PC-3 (cell line): Measurements from ENCODE around the gene MNT. TPM values are rescaled to one million over a fixed set of nuclear protein-coding genes. Genes with fewer than 3 reads are reported as not detected.

ENCODE experiments used
- ATAC-seq: fragments of 200-7000 bp; cut with Tn5 transposase; 2 replicates; pipeline ENCODE4 v1.9.1; 2020; ENCODE audit warnings: mild to moderate bottlenecking, moderate library complexity
- BruUV-seq: library from RNA; stranded (reverse); fragments of 400-500 nt; replicated peaks from 2 replicates; lab custom pipeline; 2021; lab: Mats Ljungman, UMichigan
- CTCF ChIA-PET: fragments of 300-600 bp; sonication (Branson Sonifier 250); formaldehyde crosslinking; loops from one replicate; lab custom pipeline; 2022; ENCODE audit warnings: antibody characterized with exemption; lab: Charles Lee
- POLR2A ChIA-PET: fragments of 300-600 bp; sonication (Branson Sonifier 250); formaldehyde crosslinking; loops from one replicate; lab custom pipeline; 2022; ENCODE audit warnings: antibody characterized with exemption; ENCODE audit not compliant: unreplicated experiment; lab: Charles Lee
- DNase-seq: peaks from one replicate; pipeline ENCODE4 v3.0.0-alpha.2; 2015
- H2AFZ ChIP-seq: fragments of 300-600 bp; sonication (generic); 2 replicates; pipeline ENCODE4 v1.6.0; 2016; ENCODE audit warnings: antibody characterized with exemption, low read length
- H3F3A ChIP-seq: fragments of 300-600 bp; sonication (generic); one replicate; pipeline ENCODE4 v1.6.0; 2017; ENCODE audit warnings: antibody characterized with exemption, low read length, control low read depth, mild to moderate bottlenecking; ENCODE audit not compliant: unreplicated experiment
- H3K27ac ChIP-seq: fragments of 300-600 bp; sonication (generic); 2 replicates; pipeline ENCODE4 v1.5.1; 2016; ENCODE audit warnings: mild to moderate bottlenecking, low read length
- H3K27me3 ChIP-seq: fragments of 300-600 bp; sonication (generic); 2 replicates; pipeline ENCODE4 v1.6.1; 2016; ENCODE audit warnings: low read length, mixed read lengths
- H3K36me3 ChIP-seq: fragments of 300-600 bp; sonication (generic); 2 replicates; pipeline ENCODE4 v1.6.1; 2016; ENCODE audit warnings: low read depth, mixed run types, low read length, mixed read lengths
- H3K4me1 ChIP-seq: fragments of 300-600 bp; sonication (generic); 2 replicates; pipeline ENCODE4 v1.5.1; 2016; ENCODE audit warnings: low read length; ENCODE audit not compliant: insufficient read depth
- H3K4me2 ChIP-seq: fragments of 300-600 bp; sonication (generic); 2 replicates; pipeline ENCODE4 v1.6.0; 2016; ENCODE audit warnings: low read length
- H3K4me3 ChIP-seq: fragments of 300-600 bp; sonication (generic); 2 replicates; pipeline ENCODE4 v1.5.1; 2016; ENCODE audit warnings: mild to moderate bottlenecking, low read length, mixed read lengths
- H3K79me2 ChIP-seq: fragments of 300-600 bp; sonication (generic); 2 replicates; pipeline ENCODE4 v1.6.1; 2017; ENCODE audit warnings: low read length, mixed read lengths
- H3K9ac ChIP-seq: fragments of 300-600 bp; sonication (generic); 2 replicates; pipeline ENCODE4 v1.6.0; 2016; ENCODE audit warnings: mild to moderate bottlenecking, low read length
- H3K9me2 ChIP-seq: fragments of 300-600 bp; sonication (generic); replicated peaks from 2 replicates; pipeline ENCODE4 v1.6.1; 2016; ENCODE audit warnings: mixed run types, low read length, mixed read lengths
- H3K9me3 ChIP-seq: fragments of 300-600 bp; sonication (generic); 2 replicates; pipeline ENCODE4 v1.6.1; 2016; ENCODE audit warnings: low read length, mixed read lengths
- H4K20me1 ChIP-seq: fragments of 300-600 bp; sonication (generic); 2 replicates; pipeline ENCODE4 v1.6.1; 2016; ENCODE audit warnings: low read length, mixed read lengths
- EZH2 ChIP-seq: fragments of 300-600 bp; sonication (generic); IDR thresholded peaks from one replicate; pipeline ENCODE4 v1.6.1; 2017; ENCODE audit warnings: antibody characterized with exemption, mild to moderate bottlenecking, low read length; ENCODE audit not compliant: unreplicated experiment
- EZH2phosphoT487 ChIP-seq: fragments of 300-600 bp; sonication (generic); IDR thresholded peaks from 2 replicates; pipeline ENCODE4 v1.6.1; 2018; ENCODE audit warnings: mild to moderate bottlenecking, antibody characterized with exemption, low read length, borderline replicate concordance
- intact Hi-C: fragments of 100-400 bp; cut with micrococcal nuclease; formaldehyde crosslinking; loops from 2 replicates; pipeline ENCODE4 v1.9.0; 2023
- total RNA-seq: library from RNA; depleted of rRNA; stranded (reverse); fragments of >200 nt; gene quantifications from 2 replicates; pipeline ENCODE4 v1.2.3, GENCODE V29; 2014
- TF ChIP-seq, protein P1 (sequence below): fragments of 300-600 bp; sonication (generic); conservative IDR thresholded peaks from 2 replicates; pipeline ENCODE4 v1.5.1; 2017; ENCODE audit warnings: antibody characterized with exemption, low read depth, mild to moderate bottlenecking, low read length

MNT gene
- total RNA-seq, 1 experiment from 2014 or later, result 19.1 TPM

DNA sequence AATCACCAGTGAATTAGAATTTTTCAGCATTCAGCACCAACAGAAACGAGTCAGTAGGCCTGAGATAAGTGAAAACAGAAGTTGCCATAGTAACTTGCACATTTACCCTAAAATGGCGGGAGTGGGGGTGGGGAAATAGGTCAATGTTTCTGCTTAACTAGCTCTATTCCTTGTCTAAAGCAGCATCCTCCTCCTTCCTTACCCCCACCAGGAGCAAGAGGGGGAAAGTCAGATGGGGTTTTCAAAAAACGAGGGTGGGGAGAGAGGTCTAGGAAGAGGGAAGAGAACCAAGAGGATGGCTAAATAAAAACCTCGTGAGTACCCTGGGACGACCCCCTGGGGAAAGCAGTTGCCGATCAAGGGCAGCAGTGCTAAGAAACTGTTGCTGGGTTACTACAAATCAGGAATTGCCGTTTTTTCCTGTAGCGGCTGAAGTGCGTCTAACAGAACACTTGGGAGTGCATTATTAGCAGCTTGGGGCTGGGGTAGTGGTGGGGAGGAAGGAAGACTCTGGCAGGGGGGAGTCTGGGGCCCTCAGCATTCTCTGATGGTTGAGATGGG lies 34.4 kb upstream of the MNT start:
- H3F3A ChIP-seq, result no peaks in the 10 kb centered on the region
- no peak overlapping the region for H3K27ac ChIP-seq
- no peaks in the 10 kb centered on the region for H3K79me2 ChIP-seq
- H3K9me3 ChIP-seq, result no peaks in the 10 kb centered on the region
- ChIA-PET POLR2A (no interaction called here), CTCF (no interaction called here)
- H3K36me3 ChIP-seq, result peaks cover 7% of the 10 kb centered on the region; the same call in 1 of the 2 replicates
- intact Hi-C loops, result no loop called here
- no peak overlapping the region for H3K9ac ChIP-seq
- TF ChIP-seq EZH2phosphoT487, result no peak
- TF ChIP-seq, protein P1, sequence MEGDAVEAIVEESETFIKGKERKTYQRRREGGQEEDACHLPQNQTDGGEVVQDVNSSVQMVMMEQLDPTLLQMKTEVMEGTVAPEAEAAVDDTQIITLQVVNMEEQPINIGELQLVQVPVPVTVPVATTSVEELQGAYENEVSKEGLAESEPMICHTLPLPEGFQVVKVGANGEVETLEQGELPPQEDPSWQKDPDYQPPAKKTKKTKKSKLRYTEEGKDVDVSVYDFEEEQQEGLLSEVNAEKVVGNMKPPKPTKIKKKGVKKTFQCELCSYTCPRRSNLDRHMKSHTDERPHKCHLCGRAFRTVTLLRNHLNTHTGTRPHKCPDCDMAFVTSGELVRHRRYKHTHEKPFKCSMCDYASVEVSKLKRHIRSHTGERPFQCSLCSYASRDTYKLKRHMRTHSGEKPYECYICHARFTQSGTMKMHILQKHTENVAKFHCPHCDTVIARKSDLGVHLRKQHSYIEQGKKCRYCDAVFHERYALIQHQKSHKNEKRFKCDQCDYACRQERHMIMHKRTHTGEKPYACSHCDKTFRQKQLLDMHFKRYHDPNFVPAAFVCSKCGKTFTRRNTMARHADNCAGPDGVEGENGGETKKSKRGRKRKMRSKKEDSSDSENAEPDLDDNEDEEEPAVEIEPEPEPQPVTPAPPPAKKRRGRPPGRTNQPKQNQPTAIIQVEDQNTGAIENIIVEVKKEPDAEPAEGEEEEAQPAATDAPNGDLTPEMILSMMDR, result no peak
- no peak for TF ChIP-seq EZH2
- DNase-seq, result no peak
- H4K20me1 ChIP-seq, result no peaks in the 10 kb centered on the region
- H2AFZ ChIP-seq, result no peak overlapping the region
- BruUV-seq, result no TSS peak
- no peak overlapping the region for H3K4me2 ChIP-seq
- no peaks in the 10 kb centered on the region for H3K27me3 ChIP-seq
- no peak for ATAC-seq
- no peaks in the 10 kb centered on the region for H3K4me1 ChIP-seq
- H3K9me2 ChIP-seq, result no peaks in the 10 kb centered on the region
- H3K4me3 ChIP-seq, result no peak overlapping the region

DNA sequence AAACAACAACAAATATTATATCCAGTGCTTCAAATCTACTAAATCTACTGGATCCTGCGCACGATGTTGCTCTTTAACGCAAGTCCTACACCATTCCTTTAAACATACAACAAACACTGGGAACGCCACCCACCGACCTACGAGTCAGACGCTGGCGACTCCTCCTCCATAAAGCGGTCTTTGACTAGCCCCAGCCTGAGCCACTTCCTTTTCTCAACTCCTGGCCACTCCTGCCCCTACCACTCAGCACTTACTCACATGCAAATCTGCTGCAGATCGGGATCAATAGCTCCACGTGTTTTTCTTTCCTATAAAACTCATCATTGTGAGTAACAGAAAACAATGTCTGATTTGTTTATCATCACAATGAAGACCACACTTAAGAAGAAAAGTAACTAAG lies 32.8 kb upstream of the MNT start:
- no peaks in the 10 kb centered on the region for H3K4me1 ChIP-seq
- H3K27me3 ChIP-seq, result no peaks in the 10 kb centered on the region
- H3K9me2 ChIP-seq, result no peaks in the 10 kb centered on the region
- H3K4me2 ChIP-seq, result no peak overlapping the region
- H3K9me3 ChIP-seq, result no peaks in the 10 kb centered on the region
- H4K20me1 ChIP-seq, result no peaks in the 10 kb centered on the region
- no peak overlapping the region for H2AFZ ChIP-seq
- H3K4me3 ChIP-seq, result no peak overlapping the region
- ATAC-seq, result peak; percentile 80
- H3K36me3 ChIP-seq, result peaks cover 7% of the 10 kb centered on the region; the same call in 1 of the 2 replicates
- CTCF ChIA-PET, result no interaction called here
- no peak overlapping the region for H3K9ac ChIP-seq
- peak overlapping the region; percentile 12; the same call in 1 of the 2 replicates for H3K27ac ChIP-seq
- intact Hi-C loops, result no loop called here
- H3F3A ChIP-seq, result no peaks in the 10 kb centered on the region
- TF ChIP-seq, protein P1, result no peak
- TF ChIP-seq EZH2 (no peak), EZH2phosphoT487 (no peak)
- DNase-seq, result peak; percentile 36
- BruUV-seq, result no TSS peak
- H3K79me2 ChIP-seq, result no peaks in the 10 kb centered on the region
- POLR2A ChIA-PET, result interaction anchor here (0.6 kb wide), 1 partner anchor 160 kb away, joined by 8 read pairs; the partner anchor contains the start of gene PAFAH1B1

DNA sequence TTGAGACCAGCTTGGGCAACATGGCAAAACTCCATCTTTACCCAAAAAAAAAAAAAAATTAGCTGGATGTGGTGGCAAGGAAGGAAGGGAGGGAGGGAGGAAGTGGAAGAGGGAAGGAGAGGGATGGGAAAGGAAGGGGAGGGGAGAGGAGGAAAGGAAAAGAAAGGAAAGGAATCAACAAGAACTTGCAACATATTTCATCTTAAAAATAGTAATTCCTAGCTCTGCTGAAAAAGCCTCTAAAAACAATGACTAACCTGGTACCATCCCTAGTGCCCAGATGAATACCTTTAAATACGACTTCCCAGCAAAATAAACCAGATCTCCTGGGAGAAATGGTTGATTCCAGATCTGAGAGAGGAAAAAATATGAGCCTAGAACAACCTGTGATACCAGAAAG lies 27.1 kb upstream of the MNT start:
- H3K9me3 ChIP-seq, result no peaks in the 10 kb centered on the region
- H3F3A ChIP-seq, result no peaks in the 10 kb centered on the region
- no peaks in the 10 kb centered on the region for H3K27me3 ChIP-seq
- H3K27ac ChIP-seq, result no peak overlapping the region
- no peak overlapping the region for H2AFZ ChIP-seq
- H4K20me1 ChIP-seq, result no peaks in the 10 kb centered on the region
- no TSS peak for BruUV-seq
- H3K9ac ChIP-seq, result no peak overlapping the region
- CTCF ChIA-PET, result no interaction called here
- POLR2A ChIA-PET, result no interaction called here
- no peaks in the 10 kb centered on the region for H3K79me2 ChIP-seq
- TF ChIP-seq EZH2phosphoT487, result no peak
- TF ChIP-seq EZH2, result no peak
- TF ChIP-seq, protein P1, result no peak
- H3K4me3 ChIP-seq, result no peak overlapping the region
- H3K4me2 ChIP-seq, result no peak overlapping the region
- no peak for DNase-seq
- H3K36me3 ChIP-seq, result no peaks in the 10 kb centered on the region; the same call in 1 of the 2 replicates
- ATAC-seq, result no peak
- no peaks in the 10 kb centered on the region for H3K4me1 ChIP-seq
- H3K9me2 ChIP-seq, result no peaks in the 10 kb centered on the region
- intact Hi-C loops, result no loop called here
